HG03558 (cell line): ENCODE data around the gene TNS3.

ENCODE experiments used
- ATAC-seq: cut with Tn5 transposase; IDR thresholded peaks from one replicate; pipeline ENCODE4 v1.9.1; 2021; ENCODE audit warnings: moderate number of reproducible peaks; ENCODE audit not compliant: unreplicated experiment; ENCODE audit errors: extremely low read depth

TNS3 gene

DNA sequence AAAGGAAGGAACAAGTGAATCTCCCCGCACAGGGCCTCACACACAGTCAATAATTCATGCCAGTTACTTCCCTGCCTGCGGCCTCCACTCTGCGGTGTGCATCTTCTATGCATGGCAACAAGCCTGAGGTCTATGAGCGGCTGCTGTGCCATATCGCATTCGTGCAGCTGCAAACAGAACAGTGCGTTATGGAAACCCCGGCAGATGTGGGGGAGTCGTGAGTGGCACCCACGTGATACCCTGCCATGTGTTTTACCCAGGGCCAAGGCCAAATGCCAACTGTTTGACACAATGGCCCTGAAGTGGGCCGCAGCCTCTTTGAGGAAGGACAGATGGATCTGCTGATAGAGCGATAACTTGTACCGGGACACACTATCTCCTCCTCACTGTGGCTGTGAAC is 13.4 kb downstream of the TNS3 start:
- ATAC-seq, result no peak

GRCh38 chr7:47568056-47568455 is 13.9 kb downstream of the TNS3 start:
- ATAC-seq, result no peak

- no peak for ATAC-seq
Observed at GRCh38 chr7:47565640-47566250, 16.2 kb downstream of the TNS3 start.

GRCh38 chr7:47563521-47563920 is 18.4 kb downstream of the TNS3 start:
- ATAC-seq, result no peak

DNA sequence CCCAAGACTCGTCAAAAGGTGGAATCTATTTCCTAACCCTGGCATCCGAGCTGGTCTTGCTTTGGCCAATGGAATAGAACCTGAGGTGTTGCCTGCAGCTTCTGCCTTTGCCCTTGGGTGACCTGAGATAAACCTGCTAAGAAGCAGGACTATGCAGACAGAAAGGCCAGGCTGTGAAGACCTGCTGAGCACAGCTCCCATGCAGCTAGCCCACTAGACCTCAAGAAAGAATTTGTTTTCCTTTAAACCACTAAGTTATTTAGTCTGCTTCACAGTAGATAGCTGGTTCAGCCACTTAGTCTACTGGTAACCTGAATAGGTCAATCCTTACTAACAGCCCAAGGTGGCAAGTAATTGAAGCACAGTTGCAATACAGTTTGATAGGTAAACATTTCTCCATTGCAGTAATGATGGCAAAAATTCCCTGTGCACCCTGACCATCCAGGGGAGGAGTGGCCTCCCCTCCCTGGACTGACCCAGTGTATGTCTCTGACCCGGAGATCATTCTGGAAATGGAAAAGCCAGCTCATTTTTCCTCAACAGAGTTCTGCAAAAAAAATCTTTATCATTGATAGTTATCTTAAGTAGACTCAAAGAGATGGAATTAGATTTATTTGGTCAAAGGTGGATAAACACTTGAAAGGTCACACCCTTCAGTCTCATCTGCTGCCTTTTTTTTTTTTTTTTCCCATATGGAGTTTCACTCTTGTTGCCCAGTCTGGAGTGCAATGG is 20.0 kb downstream of the TNS3 start:
- ATAC-seq, result no peak

GRCh38 chr7:47559306-47560220 is 22.3 kb downstream of the TNS3 start:
- ATAC-seq, result no peak

- ATAC-seq, result no peak
Observed at GRCh38 chr7:47557694-47558670, 23.9 kb downstream of the TNS3 start.

- ATAC-seq, result no peak
Observed at GRCh38 chr7:47557317-47557693, 24.6 kb downstream of the TNS3 start.

GRCh38 chr7:47556511-47557180 is 25.3 kb downstream of the TNS3 start:
- no peak for ATAC-seq

GRCh38 chr7:47553309-47553708 is 28.6 kb downstream of the TNS3 start:
- no peak for ATAC-seq

DNA sequence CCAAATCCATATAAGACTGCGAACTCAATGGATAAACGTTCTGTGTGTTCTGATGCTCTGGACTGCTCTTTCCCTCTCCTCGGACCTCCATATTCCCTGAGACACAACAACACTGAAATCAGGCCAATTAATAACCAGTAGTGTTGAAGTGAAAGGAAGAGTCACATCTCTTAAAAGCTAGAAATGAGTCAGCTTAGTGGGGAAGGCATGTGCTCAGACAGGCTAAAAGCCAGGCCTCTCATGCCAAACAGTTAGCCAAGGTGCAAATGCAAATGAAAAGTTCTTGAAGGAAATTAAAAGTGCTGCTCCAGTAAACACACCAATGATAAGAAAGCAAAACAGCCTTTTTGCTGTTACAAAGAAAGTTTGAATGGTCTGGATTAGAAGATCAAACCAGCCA is 29.3 kb downstream of the TNS3 start:
- ATAC-seq, result peak; percentile 98

GRCh38 chr7:47551668-47552440 is 30.1 kb downstream of the TNS3 start:
- no peak for ATAC-seq

DNA sequence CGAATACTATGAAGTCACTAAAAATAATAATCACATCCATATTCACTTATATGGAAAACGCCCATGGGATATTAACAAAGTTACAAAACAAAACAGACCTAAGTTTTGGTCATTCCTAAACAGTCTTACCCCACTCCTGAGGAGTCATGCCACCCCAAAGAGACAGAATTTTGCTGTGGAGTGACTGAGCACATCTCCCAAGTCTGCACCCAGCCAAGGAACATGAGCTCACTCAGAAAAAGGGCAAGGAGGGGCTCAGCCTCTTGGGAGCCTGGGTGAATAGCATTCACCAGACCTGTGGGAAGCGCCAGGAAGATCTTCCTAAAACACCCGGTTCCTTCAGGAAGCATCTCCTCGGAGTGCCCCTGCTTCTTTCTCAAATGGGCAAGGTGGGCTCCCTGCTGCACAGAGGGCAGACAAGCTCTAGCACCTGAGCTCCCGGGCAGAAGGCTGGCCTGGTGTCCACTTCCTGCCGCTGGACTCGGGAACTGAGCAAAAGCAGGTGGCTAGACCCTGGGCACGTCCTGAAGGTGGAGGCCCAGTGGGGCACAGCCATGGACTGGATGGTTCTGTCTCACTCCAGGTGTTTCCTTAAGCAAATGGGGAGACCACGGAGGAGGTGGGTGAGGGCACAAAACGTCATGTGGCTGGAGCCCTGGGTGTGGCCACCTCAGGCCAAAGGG is 31.0 kb downstream of the TNS3 start:
- ATAC-seq, result no peak

DNA sequence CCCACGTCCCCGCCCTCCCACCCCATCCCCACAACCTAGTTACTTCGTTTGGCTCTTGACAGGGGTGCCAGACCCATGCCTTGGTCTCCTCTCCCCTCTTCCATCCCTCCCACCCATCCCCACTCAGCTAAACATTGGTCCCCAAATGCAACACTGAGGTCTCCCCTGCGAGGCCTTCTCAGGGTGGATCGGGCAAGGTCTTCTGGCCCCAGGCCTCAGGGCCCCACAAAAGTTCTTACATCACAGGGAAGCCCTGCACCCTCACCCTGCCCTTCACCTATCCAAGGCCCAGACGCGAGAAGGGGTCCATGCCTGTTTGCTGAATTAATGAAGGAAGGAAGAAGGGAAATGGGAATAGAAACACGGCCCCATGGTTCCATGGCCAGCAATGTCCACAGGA is 32.0 kb downstream of the TNS3 start:
- ATAC-seq, result no peak

DNA sequence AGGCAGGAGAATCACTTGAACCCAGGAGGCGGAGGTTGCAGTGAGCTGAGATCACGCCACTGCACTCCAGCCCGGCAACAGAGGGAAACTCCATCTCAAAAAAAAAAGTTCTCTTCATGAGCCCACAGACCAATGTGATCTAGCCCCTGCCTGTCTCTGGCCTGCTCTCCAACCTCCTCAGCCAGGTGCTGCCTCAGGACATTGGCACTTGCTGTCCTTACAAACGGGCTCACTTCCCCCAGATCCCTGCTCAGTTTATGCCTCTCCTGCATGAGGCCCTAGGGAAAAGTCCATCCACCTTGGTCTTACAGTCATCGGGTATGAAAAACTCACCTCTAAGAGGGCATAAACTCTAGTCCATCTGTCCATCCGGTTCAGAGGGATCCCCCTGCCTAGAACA is 32.5 kb downstream of the TNS3 start:
- ATAC-seq, result no peak

DNA sequence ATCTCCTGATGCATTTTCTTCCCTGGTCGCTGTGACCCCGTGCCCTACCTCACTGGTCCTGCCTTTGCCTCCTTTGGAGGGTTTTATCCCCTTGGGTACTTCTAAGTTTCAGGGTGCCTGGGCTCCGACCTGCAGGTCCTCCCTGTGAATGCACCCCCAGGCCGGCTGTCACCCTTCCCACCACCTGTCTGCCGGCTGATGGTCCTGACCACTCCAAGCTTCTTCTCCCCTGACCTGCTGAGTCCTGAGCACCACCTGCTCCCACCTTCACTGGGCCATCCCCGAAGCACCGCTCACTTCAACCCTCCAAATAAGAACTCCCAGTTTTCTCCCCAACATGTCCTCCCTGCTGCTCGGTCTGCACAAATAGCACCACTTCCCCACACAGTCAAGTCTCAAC is 33.4 kb downstream of the TNS3 start:
- ATAC-seq, result no peak

GRCh38 chr7:47546733-47547494 is 35.0 kb downstream of the TNS3 start:
- ATAC-seq, result no peak
